CD4-positive, alpha-beta T cell treated with Interleukin-10 for 1 hour (primary cell): ENCODE results near the gene CEP128.

ENCODE experiments used
- DNase-seq: peaks from one replicate; pipeline ENCODE4 v3.0.0-alpha.2; 2020

Gene CEP128

DNA sequence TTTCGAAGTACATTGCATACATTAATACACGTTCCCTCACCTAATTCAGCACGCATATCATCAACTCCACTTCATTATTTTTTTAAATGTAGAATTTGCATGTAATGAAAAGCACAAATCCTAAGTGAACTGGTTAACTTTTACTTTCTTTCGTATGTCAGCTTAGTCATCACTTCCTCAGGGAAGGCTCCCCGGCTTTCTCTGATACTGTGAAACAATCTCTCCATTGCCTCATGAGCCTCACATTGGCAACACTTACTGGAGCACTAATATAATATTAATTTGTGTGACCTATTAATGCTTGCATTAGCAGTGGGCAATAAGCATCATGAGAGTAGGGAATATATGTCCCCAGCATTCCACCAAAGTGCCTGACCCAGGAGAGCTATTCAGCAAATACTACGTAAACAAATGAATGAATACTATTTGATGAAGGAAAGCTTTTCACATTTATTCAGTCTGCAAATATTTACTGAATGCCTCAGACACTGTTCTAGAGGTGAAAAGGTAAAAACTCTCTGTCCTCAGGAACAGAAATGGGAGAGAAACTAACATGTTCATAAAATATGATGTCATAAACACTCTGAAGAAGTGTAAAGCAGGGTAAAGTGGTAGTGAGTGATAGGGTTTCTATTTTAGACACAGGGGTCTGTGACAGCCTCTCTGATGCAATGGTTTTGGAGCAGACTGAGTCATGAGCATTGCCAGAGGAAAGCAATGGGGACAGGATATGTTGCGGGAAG is 402.7 kb downstream of the CEP128 start:
- DNase-seq, result no peak

DNA sequence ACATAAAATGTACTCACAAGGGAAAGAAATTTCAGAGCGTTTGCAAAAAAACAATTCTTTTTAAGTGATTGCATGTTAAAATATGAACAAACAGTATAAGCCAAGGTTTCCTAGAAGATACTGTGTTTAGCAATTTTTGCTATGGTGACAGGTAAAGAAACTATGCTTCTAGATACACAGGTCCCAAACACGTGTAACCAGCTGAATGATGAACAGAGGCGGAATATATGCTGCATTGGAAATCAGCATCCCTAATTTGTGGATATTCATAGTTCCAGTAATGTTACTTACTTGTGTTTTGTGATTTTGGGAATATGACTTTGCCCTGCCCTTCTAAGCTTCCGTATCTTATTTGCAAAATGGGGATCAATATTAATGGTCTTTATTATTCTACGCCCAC is 403.9 kb downstream of the CEP128 start:
- DNase-seq, result no peak

DNA sequence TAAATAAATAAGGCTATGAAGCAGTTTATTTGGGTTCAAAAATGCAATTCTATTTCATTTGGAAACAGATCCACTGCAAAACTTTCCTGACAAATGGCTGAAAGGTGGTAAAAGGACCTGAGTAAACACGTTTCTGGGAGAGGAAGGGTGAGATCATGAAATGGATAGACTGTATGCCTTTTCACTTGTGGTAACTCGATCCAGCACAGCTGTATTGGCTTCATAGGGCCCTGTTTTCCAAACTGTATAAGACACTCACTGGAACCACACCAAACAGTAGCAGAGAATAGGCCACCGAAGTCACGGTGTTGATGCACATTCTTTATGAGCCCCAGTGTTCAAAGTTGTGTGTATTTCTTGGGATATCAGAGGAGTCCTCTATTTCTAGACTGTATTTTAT is 405.1 kb downstream of the CEP128 start:
- no peak for DNase-seq

DNA sequence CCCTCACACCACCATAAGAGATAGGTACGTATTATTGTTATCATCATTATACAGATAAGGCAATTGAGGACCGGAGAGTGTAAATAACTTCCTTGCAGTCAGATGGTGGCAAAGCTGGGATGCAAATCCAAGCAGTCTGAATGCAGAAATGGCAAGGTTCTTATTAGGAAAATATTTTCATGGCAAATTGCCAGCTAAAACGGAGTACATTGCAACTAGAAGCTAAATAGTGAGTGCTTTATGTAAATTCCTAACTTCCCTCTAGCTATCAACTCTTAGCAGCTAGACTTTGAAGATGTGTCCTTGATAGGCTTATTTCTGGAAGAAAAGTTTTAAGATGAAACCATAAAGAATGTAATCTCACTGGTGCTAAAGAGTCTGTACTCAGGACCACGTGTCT is 406.4 kb downstream of the CEP128 start:
- no peak for DNase-seq

DNA sequence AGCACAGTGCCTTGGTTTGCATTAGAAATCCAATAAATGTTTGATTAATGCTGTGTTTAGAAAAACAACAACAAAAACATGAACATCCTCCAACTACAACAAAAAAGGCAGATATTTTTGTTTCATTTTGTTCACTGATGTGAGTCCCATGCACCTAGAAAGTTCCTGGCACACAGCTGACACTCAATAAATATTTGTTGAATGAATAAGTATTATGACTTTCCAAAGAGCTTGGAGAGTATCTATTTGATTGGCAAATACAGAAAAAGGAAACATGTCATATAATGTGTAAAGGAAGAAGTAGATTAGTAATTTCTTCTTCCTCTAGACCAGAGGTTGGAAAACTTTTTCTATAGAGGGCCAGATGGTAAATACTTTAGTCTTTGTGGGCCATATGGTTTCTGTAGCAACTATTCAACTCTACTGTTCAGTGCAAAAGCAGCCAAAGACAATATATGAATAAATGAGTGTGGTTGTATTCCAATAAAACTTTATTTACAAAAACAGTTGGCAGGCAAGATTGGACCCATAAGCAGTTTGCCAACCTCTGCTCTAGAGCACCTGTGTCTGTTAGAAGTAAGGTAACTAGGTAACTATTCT is 417.9 kb downstream of the CEP128 start:
- no peak for DNase-seq

DNA sequence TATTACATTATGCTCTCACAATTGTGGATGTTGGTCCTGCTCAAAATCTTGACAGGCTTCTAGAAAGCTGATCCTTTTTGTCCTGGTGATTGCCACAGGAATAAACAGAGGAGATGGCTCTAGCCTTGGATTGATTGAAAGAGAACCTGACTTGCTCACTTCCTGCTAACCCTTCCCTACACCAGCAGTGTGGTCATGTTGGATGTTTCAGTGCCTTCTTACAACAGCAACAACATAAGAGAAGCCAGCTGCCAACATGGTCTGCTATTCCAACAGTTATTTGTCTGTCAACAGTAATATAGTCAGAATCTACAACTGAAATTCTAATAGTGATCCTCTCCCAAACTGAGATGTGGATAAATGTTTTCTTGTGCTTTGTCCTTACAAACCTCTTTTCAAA is 418.6 kb downstream of the CEP128 start:
- DNase-seq, result no peak

DNA sequence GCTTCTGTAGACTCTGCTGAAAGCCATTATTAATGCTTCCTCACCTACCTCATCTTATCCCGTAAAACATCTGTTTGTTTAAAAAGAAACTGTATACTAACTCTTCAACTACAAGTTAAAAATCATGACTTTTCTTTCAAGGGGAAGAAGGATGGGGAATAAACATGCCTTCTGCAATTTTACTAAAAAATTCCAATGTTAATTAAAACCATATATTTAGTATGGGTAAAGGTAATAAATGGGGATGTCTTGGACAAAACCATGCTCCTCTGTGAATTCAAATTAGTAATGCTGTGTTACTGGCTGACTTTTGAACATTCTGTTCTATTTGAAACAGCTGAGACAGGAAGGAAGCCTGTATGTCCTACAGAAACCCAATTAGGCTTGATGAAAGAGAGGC is 419.1 kb downstream of the CEP128 start:
- DNase-seq, result no peak

DNA sequence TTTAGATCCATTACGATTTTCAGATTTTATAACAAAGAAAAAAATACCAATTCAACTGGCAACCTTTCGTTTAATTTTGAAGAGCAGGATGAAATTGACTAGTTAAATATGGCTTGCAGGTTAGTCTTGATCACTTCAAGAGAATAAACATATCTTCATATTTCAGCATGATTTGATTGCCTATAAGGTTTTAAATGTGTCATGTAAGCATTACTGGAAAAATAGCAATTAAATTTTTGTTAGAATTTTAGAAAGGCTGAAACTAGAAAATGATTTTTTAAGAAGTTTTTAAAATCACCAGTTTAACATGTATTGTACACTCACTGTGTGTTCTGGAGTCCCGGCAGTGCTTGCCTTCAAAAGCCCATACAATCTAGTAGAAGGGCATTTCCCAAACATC is 420.1 kb downstream of the CEP128 start:
- no peak for DNase-seq

DNA sequence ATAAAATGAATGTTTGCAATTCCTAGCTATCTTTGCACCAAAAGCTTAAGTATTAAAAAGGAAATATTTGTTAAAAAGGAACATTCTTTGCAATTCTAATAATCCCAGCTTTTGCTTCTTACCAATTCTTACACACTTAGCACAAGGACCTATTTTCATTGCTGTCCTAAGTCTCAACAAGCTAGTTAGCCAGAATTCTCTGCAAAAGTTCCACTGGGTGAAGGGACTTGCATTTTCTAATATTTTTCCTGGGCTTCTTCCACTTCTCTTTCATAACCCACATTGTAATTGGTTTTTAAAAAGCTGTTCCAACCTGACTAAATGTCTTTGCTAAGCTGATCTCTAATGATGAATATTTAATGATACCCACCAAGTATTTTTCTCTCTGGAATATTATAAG is 422.5 kb downstream of the CEP128 start:
- no peak for DNase-seq

DNA sequence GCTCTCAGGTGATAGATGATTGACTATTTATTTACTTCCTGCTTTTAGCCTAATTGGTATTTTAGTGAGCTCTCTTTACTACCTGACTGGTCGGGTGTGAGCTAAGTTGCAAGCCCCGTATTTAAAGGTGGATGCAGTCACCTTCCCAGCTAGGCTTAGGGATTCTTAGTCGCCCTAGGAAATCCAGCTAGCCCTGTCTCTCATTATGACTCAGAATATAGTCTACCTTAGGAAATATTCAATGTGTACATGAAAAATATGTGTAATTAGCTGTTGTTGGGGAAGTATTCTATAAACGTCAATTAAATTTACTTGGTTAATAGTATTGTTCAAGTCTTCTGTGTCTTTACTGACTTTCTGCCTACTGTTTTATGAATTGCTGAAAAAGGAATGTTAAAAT is 423.4 kb downstream of the CEP128 start:
- no peak for DNase-seq

DNA sequence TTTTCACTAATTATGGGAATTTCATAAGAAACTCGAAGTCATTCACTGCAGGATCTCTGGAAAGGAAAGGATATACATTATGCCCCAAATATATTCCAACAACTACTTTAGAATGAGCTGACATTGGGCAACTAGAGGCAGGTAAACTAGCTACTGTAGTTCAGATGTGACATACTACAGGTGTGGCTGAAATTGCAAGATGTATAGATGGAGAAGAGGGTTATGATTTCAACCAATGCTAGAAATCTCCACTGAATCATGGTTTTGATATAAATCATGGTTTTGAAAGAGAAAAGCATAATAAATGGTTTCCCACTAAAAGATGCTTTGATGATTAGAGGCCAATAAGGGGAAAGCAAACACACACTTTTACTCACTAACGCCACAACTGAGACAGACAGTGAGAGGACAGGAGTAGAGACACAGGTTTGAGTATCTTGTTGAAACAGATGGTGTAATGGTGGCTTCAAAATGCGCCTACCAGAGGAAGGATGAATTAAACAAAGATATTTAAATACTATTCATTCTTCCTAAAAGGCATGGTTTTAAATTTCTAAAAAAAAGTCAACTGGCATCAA is 434.2 kb downstream of the CEP128 start:
- no peak for DNase-seq

DNA sequence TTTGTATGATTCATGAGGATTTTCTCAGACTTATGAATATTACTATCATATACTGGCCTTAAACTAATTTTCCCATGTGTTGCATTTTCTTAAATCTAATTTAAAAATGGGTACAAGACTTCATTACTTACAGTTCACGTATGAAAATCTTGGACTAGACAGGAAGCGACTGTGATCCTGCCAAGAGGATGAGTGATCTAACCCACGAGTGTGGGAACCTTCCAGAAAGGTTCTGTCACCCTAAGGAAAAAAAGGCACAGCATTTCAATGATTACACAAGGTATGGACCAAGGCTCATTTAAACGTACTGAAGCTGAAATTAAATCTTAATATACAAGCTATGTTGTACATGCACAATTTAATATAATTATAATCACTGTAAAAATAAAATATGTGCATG is 436.8 kb downstream of the CEP128 start:
- no peak for DNase-seq

DNA sequence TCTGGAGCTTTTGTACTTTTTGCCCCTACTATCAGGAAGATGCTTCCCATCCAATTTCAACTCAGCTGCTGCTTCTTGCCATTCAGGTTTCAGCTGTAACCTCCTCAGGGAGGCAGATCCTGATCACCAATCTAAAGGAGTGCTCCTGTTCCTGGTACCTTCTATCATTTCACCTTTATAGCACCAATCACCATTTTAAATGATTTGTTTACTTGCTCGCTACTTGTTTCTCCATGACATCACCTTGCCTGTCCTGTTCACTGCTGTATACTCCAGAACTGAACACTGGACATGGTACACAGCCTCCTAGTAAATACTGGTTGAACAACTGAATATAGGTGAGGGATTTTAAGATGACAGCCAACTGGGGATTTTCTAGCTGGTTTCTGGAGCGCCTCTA is 443.0 kb downstream of the CEP128 start:
- DNase-seq, result no peak

DNA sequence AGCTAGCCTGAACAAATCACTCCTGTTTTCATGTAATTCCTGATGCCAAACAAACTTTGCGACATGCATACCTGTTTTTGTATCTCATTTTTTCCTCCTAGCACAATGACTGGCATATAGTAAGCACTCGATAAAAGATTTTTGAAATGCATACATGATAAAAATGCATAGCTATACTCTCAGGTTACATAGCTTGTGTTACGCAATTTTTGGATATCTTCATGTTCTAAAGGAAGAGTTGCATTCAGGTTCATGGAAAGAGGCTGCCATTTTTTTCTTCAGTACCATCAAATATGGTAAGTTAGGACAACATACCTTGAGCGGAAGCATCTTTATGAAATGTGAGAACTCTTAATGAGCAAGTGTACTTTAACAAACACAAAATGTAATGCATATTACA is 445.4 kb downstream of the CEP128 start:
- no peak for DNase-seq

DNA sequence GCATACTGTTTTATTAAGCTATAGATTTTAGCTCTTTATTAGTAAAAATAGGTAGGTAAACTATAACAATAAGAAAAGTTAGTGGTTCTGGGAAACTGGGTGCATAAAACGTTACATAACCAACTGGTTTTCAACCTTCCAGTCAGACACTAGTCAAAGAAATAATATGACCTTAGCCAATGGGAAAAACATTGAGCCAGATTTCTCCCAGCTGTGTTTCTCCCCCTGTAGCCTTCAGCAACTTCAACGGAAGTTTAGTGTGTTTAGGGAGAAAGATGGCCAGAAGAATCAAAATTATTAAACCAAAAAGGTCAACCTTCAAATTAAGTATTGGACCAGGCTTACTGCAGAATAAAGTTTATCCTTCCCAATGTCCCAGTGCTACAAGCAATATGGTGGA is 446.8 kb downstream of the CEP128 start:
- no peak for DNase-seq

DNA sequence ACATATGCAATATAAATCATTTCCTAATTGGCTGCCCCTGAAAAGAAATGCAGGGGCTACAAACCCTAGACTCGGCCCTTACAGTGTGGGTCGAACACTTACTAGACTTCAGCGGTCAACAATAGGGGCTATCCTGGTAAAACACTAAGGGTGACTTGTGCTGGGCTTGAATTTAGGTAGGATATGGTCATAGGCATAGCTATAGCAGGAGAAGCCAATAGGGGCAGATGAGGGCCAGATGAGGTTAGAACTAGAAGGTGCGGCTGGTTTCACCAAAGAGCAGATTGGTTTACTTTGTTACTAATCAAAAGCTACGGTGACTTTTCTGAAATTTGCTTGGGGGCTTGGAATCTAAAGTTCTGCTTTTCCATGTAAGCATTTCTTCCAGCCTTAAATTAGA is 447.9 kb downstream of the CEP128 start:
- DNase-seq, result no peak

DNA sequence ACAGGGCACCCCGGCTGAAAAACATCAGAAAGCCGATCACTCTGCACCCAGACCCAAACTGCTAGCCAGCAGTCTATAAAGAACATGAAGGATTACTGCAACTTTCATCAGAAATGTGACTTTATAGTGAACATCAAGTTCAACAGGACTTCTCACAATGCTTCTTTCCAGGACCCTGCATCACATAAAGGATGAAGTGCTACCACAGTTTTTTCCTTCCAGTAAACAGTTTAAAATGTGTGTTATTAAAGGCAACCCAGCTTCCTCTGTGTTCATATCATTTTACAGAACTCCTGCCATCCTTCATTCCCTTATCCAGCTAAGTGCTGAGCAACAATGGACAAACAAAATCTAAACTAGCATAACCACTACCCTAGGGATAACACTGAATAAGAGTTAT is 449.9 kb downstream of the CEP128 start:
- DNase-seq, result no peak

DNA sequence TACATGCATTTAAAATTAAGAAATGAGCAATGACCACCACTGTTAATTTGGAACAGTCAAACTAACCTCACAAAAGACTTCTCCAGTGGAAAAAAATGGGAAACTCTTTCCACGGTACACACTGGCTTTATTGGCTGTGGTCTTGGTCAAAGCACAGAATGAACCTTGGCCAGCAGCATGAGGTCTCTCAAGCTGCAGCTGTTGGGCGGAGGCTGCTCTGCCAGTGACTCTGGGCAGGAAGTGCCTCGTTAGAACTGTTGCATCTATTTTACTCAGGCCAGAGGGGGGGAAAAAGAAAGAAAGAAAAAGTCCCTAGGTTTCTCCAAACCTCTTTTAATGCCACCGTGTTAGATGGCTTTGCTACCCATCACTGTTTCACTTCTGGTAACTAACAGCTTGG is 450.4 kb downstream of the CEP128 start:
- no peak for DNase-seq

DNA sequence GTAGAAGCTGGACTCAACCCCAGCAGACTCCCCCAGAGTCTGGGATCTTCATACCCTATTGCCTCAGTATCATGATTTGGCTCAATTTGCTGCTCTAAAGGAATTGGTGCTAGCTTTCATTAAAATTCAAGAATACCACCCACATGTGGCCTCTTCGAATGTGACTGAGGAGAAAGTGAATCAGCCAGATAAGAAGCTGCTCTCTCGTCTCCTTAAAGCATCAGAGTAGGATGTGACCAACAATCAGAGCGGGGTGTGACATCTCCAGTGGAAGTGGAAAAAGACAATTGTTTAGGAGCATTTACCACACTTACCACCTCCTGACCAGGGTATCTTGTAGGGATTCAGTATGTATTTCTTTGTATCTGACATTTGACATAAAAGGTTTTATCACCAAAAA is 452.0 kb downstream of the CEP128 start:
- DNase-seq, result no peak

DNA sequence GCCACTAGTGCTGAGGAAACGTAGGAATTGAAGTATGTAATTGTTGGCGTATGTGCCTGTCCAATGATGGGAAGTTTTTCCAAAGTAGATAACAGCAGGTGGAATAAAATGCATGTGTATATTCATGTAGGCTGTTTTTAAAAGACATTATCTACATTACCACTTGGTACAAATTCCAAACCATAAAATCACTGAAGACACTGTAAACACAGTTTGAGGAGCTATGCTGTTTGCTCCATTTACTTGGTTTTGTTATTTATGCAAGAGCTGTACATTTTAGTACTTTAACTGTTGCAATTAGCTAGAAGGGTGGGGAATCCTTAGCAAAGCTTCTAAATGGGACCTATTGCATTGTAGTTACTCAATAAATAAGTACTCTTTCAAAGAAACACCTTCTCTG is 455.8 kb downstream of the CEP128 start:
- DNase-seq, result no peak

DNA sequence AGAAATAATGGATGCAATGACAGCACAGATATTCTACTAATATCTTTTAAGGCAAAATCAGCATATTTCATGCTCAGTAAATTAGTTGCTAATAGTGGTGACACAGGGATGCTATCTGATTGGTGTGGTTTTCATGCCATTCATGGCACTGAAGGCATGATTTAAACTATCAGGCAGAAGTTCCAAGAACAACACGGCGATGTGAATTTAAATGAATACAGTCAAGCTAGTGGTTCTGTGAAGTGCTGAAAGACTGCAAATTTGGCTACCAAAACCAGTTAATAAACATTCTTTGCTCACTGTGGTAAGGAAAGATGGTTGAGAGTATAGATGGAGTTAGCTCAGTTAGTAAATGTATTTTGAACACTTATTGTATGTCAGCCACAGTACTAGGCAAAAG is 458.2 kb downstream of the CEP128 start:
- no peak for DNase-seq

DNA sequence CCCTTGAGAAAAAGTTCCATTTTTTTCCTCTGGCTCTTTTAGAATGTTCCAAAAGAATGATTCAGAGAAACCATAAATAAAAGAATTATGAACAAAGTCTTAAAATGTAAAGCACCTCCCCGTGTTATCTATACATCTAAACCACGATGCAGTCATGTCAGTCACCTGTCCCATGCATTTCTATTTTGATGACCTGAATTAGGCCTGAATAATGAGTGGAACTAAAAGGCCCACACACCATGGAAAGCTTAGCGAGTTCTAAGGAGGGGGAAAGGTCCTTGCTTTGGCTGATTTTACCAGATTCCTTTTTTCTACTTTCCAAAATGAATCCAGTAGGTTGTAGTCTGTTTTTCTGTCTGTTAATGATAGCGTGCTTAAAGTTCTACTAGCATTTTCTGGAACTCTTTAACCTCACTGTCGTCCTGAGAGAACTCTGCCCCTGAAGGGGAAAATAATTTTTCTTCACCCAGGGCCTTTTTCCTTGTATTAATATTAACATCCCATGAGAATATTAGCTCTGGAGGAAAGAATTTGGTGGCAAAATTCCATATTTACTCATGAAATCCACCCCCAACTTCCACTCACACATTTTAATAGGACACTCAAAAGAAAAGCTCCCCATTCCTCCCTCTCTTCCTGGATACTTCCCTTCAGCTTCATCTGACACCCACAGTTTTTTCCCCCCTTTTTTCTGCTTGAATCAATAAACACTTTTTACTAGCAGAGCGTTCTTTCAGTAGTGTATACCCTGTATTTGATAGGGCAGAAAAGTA is 464.0 kb downstream of the CEP128 start:
- no peak for DNase-seq

DNA sequence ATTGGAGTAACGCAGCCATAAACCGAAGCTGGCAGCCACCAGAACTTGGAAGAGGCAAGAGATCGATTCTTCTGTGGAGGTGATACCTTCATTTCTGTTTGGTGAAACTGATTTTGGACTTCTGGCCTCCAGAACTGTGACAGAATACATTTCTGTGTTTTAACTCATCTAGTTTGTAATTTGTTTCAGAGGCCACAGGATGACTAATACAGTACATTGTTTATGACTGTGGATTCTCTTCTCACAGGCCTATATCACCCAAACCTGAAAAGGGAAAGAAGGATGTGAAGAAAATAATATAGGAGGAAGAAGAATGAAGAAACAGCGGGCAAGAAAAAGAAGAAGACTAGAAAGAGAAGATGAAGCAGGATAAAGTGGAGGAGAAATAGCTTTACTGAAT is 466.5 kb downstream of the CEP128 start:
- DNase-seq, result no peak
